ENCODE data around the gene FXYD3.

The FXYD3 gene

DNA sequence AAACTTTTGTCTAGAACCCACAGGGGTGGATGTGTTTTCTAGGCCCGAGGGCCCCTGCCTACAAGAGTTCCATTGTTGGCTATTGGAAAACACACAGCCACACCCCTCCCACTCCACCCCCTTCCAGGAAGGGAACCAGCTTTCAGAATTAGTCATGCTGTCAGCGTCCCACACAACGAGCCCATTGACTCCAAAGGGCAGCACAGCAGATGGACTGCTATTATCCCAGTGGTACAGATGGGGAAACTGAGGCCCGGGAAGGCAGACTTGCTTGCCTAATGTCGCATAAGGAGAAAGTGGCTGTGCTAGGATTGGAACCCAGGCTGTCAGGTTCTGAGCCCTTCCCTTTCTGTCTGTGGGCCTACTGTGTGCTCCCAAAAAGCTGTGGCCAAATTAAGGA lies 8.1 kb upstream of the FXYD3 start:
- DNase-seq: peak; percentile 34 to 46

GRCh38 chr19:35108730-35109129 lies 6.9 kb upstream of the FXYD3 start:
- no peak for DNase-seq

- DNase-seq: no peak
These were observed 6.1 kb upstream of the FXYD3 start for GRCh38 chr19:35109395-35110112.

- no peak for DNase-seq
These were observed 4.6 kb upstream of the FXYD3 start for GRCh38 chr19:35110974-35111373.

GRCh38 chr19:35112995-35113688 lies 2.5 kb upstream of the FXYD3 start:
- DNase-seq: no peak

DNA sequence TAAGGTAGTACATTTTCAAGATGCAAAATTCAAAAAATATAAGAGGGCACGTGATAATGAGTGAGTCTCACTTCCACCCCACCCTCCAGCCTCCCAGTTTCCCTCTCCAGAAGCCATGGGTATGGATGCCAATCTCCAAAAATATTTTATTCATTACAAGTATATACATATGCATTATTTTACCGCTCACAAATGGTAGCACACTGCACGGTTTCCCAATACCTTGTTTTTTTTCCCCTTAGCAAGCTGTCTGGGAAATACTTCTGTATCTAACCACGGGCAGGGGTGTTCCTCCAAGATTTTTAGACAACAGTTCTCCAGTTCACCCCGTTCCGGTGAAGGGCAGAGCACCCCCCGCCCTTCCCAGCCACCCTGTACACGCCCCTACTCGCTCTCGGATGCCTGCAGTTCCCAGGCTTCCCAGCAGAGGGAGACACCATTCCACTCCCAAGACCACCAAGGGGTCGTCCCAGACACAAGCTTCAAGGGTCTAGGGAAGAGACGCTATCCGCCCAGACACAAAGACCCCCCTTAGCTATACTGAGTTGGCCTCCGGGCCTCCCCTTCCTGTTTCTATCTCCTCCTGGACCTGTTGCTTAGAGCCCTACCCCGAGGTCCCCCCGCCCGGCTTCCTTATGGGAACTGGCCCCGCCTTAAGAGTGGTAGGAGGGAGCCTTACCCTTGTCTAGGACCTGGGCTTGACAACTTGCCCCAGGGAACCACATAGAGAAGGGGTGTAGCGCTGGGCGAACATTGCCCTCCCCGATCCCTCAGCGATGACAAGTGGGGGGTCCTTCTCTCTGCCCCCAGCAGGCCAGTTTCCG lies 1.1 kb upstream of the FXYD3 start:
- DNase-seq: peak; percentile 76 to 81

GRCh38 chr19:35116072-35116801 lies 614 bp downstream of the FXYD3 start:
- no peak for DNase-seq

GRCh38 chr19:35117116-35117515 lies 1.5 kb downstream of the FXYD3 start:
- no peak for DNase-seq

GRCh38 chr19:35117799-35118198 lies 2.2 kb downstream of the FXYD3 start:
- no peak for DNase-seq

- no peak for DNase-seq
These were observed 2.8 kb downstream of the FXYD3 start for GRCh38 chr19:35118268-35119020.

DNA sequence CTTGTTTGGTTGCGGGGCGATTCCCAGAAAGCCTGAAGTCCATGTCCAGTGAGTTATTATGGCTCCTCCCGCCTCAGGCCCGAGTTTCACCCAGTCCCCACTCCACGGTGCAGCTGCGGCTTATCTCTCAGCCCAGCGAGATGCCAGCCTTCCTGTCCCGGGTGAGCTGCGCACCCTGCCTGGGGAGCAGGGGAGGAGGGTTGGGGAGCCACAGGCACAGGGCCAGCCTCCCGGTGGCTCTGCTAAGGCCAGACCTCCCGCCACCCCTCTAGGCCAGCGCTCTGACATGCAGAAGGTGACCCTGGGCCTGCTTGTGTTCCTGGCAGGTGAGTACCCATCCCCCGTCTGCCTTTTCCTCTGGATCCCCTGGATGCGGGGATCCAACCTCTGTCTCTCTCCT lies 3.5 kb downstream of the FXYD3 start:
- no peak for DNase-seq

GRCh38 chr19:35119578-35120155 lies 4.0 kb downstream of the FXYD3 start:
- no peak for DNase-seq

- DNase-seq: no peak
These were observed 4.9 kb downstream of the FXYD3 start for GRCh38 chr19:35120492-35120891.

GRCh38 chr19:35120898-35121297 lies 5.3 kb downstream of the FXYD3 start:
- DNase-seq: no peak

DNA sequence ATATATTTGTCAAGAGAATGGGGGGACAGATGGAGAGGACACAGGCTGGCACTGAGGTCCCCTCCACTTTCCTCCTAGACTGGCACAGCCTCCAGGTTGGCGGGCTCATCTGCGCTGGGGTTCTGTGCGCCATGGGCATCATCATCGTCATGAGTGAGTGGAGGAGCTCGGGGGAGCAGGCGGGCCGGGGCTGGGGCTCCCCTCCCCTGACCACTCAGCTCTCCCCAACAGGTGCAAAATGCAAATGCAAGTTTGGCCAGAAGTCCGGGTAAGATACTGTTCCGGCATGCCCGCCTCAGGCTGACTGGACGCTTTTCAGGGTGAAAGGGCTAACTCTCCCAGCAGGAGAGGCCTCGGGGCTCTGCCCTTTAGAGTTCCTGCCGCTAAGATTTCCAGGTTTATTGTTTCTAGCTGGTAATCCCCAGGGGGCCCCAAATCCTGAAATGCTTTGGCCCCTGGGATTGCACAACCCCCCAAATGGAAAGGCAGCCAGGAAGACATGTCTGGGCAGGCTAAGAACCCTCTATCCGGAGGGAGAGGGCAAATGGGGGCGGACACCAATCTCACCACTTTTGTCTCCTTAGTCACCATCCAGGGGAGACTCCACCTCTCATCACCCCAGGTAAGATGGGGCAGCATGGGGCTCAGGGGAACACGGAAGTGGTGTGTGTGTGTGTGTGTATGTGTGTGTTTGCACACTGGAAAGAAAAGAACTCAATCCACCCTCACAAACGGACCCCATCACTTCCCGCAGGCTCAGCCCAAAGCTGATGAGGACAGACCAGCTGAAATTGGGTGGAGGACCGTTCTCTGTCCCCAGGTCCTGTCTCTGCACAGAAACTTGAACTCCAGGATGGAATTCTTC lies 7.3 kb downstream of the FXYD3 start:
- DNase-seq: no peak

- no peak for DNase-seq
These were observed 8.0 kb downstream of the FXYD3 start for GRCh38 chr19:35123573-35123972.

DNA sequence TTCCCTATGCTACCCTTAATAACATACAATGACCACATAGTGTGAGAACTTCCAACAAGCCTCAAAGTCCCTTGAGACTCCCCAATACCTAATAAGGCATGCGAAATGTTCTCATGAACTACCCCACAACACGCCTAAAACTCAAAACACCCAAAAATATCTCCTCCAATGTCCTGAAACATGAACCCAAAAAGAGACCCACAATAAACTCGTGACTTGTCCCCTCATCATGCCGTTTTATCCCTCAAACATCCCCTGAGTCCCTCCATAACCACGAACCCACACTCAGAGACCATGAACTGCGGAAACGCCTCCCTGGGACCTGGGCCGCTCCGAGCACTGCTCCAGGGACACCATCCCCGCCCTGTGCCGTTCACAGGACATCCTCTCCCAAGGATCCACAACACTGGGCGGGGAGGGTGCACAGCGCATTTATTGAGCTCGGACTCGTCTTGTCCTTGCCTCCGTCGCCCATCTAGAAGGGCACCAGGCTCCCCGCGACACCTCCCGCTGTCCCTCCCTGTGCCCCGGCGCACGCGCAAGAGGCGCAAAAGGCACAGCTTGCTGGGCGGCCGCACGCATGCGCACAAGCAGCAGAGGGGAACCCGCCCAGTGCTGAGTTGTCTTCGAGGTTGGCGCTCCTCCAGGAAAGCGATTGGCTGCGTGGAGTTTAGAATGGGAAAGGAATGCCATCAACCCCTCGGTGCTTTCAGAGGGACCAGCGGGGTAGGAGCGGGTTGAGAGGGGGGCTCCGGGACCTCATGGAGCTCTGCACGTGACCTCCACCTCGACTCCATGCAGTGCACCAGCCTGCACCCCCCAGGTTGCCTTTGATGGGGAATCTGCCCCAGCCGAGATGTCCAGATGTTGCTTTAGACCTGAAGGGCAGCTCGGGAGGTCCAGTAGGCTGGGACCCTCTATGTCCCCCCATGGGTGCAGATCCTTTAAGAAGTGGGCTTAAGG lies 8.8 kb downstream of the FXYD3 start:
- peak; percentile 88 to 89 for DNase-seq

- no peak for DNase-seq
These were observed 9.7 kb downstream of the FXYD3 start for GRCh38 chr19:35125270-35125717.

Measured in activated CD4-positive, alpha-beta T cell treated with anti-CD3 and anti-CD28 coated beads, Interleukin-2, amount 50 U/mL, for 48 hours (primary cell).